ENCODE data around the gene LAMP1.
"Not testable (repeated sequence)": the region's sequence is repeated elsewhere in the genome, so short reads cannot be mapped to it uniquely, and the experiment has no call there.

The LAMP1 gene

GRCh38 chr13:113359571-113359970 lies 62.5 kb downstream of the LAMP1 start:
- DNase-seq: no peak

- DNase-seq: no peak
Measured at GRCh38 chr13:113360446-113360845, 63.4 kb downstream of the LAMP1 start.

- no peak for DNase-seq
Measured at GRCh38 chr13:113361406-113361805, 64.4 kb downstream of the LAMP1 start.

- DNase-seq: no peak
Measured at GRCh38 chr13:113364311-113364889, 67.4 kb downstream of the LAMP1 start.

GRCh38 chr13:113364901-113365582 lies 68.0 kb downstream of the LAMP1 start:
- DNase-seq: no peak

- DNase-seq: no peak
Measured at GRCh38 chr13:113365583-113365970, 68.5 kb downstream of the LAMP1 start.

- DNase-seq: no peak
Measured at GRCh38 chr13:113365971-113366588, 69.0 kb downstream of the LAMP1 start.

GRCh38 chr13:113367020-113367560 lies 70.1 kb downstream of the LAMP1 start:
- DNase-seq: no peak

GRCh38 chr13:113367771-113368170 lies 70.7 kb downstream of the LAMP1 start:
- DNase-seq: no peak

GRCh38 chr13:113368353-113368752 lies 71.3 kb downstream of the LAMP1 start:
- DNase-seq: not testable (repeated sequence)

GRCh38 chr13:113369189-113369588 lies 72.2 kb downstream of the LAMP1 start:
- DNase-seq: no peak

GRCh38 chr13:113369881-113370280 lies 72.8 kb downstream of the LAMP1 start:
- no peak for DNase-seq

GRCh38 chr13:113371061-113371460 lies 74.0 kb downstream of the LAMP1 start:
- DNase-seq: no peak

GRCh38 chr13:113371701-113372100 lies 74.7 kb downstream of the LAMP1 start:
- DNase-seq: not testable (repeated sequence)

Measured in NCI-H2081 (cell line).